Erythroblast (primary cell): ENCODE measurements around the gene GM2A.

ENCODE experiments used
- GATA1 ChIP-seq: IDR thresholded peaks from 2 replicates; pipeline ENCODE4 v1.6.1; 2011; ENCODE audit warnings: low read depth, mild to moderate bottlenecking, control low read depth, low read length, moderate library complexity
- POLR2A ChIP-seq: IDR thresholded peaks from 2 replicates; pipeline ENCODE4 v1.6.1; 2011; ENCODE audit warnings: mild to moderate bottlenecking, low read length

- no peak for TF ChIP-seq POLR2A
- no peak for TF ChIP-seq GATA1
These were observed 42.2 kb downstream of the GM2A start for GRCh38 chr5:151295138-151295537.
